ENCODE measurements around the gene ARF1.

Gene ARF1

DNA sequence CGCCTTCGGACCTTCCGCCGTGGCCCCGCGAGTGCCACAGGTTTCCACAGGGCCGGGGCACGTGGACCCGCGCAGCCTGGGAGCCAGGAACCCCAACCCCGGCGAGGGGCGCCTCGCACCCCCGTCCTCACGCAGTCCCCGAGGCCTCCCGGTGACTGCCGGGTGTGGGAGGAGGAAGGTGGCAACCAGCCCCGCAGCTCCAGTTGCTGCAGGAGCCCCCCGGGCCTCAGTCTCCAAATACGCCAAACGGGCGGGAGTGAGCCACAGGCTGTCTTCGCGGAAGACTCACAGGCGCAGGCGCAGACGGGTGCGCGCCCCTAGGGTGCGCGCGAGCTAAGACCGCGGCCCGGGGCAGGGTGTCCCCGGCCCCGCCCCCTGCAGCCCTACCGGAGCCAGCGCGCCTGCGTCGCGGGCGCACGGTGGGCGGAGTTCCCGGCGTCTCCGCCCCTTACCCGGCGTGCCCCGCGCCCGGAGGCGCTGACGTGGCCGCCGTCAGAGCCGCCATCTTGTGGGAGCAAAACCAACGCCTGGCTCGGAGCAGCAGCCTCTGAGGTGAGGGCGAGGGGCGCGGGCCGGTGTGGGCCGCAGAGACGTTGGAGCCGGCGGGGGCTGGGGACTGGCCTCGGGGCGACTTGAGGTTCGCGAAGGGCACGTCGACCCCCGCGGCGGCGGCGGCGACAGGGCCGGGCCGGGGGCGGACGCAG is at the start of gene ARF1:
Gene ARF1 (plus strand): TSS at position 495 of the 704 bp plus-strand sequence. CDS start 14,407 bp downstream, outside the sequence.
- Mint-ChIP-seq H3K27ac (peak within 1 kb of the TSS; percentile 99), H3K4me1 (peaks cover 61% of the 10 kb centered on the region), H3K36me3 (ENCODE audit: low read depth) (peaks cover 5% of the 10 kb centered on the region), H3K9me3 (no peaks in the 10 kb centered on the region), H3K4me3 (peak within 1 kb of the TSS; percentile 96), H3K27me3 (ENCODE audit: low read depth, poor library complexity) (no peaks in the 10 kb centered on the region)
- TF ChIP-seq, protein P1, sequence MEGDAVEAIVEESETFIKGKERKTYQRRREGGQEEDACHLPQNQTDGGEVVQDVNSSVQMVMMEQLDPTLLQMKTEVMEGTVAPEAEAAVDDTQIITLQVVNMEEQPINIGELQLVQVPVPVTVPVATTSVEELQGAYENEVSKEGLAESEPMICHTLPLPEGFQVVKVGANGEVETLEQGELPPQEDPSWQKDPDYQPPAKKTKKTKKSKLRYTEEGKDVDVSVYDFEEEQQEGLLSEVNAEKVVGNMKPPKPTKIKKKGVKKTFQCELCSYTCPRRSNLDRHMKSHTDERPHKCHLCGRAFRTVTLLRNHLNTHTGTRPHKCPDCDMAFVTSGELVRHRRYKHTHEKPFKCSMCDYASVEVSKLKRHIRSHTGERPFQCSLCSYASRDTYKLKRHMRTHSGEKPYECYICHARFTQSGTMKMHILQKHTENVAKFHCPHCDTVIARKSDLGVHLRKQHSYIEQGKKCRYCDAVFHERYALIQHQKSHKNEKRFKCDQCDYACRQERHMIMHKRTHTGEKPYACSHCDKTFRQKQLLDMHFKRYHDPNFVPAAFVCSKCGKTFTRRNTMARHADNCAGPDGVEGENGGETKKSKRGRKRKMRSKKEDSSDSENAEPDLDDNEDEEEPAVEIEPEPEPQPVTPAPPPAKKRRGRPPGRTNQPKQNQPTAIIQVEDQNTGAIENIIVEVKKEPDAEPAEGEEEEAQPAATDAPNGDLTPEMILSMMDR (IDR thresholded peaks at IDR 0.05), result no peak
- peak; percentile 95 for DNase-seq

DNA sequence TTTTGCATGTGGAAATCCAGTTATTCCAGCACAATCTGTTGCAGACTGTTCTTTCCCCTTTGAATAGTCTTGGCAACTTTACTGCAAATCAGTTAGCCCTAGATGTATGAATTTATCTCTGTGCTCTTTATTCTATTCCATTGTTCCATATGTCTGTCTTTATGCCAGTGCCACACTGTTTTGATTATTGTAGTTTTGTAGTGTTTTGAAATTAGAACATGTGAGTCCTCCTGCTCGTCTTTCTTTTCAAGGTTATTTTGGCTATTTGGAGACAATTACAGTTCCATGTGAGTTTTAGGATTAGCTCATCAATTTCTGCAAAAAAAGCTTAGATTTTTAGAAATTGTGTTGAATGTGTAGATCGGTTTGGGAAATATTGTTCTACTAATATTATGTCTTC is 49.1 kb upstream of the ARF1 start:
- Mint-ChIP-seq H3K27me3 (ENCODE audit: low read depth, poor library complexity) (peaks cover 46% of the 10 kb centered on the region), H3K4me1 (no peaks in the 10 kb centered on the region), H3K27ac (no peak overlapping the region), H3K4me3 (no peak overlapping the region), H3K9me3 (peaks cover 20% of the 10 kb centered on the region), H3K36me3 (ENCODE audit: low read depth) (peaks cover 6% of the 10 kb centered on the region)
- no peak for DNase-seq
- TF ChIP-seq, protein P1 (IDR thresholded peaks at IDR 0.05), result no peak

DNA sequence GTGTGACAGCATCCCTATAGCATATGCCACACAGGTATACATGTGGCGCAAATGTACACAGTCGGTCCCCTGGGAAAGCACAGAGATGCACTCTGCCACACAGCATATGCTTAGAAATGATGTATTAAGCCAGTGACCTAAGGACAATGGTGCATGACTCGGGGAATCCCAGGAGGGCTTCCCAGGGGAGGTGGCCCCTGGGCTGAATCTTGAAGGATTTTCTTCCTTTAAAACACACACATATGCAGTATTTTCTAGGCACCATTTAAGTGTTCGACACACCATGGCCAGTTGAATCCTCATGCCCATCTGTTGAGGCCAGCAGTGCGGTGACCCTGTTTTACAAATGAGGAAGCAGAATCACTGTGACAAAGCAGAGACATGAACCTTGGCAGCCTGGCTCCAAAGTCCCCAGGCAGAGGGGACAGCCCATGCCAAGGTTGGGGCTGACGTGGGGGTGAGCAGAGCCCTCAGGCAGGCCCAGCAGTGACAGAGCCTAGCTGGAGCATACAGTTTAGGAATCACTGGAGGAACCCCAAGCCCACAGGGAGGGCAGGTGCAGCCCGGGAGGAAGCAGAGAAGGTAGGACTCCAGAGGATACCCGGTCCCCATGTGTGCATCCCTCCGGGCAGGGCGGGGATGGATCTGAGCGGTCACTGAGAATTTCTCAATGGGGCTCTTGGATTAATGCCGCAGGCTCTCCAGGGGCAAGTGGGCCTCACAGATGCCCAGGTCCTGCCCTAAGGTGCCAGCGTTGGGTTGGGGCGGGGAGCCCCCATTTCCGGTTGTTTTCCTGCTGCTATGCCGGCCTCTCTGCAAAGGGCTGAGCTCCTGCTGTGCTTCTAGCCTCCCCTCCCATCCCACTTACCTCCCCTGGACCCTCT is 47.3 kb upstream of the ARF1 start:
- Mint-ChIP-seq H3K27me3 (ENCODE audit: low read depth, poor library complexity) (peaks cover 46% of the 10 kb centered on the region), H3K4me1 (no peaks in the 10 kb centered on the region), H3K36me3 (ENCODE audit: low read depth) (peaks cover 6% of the 10 kb centered on the region)

DNA sequence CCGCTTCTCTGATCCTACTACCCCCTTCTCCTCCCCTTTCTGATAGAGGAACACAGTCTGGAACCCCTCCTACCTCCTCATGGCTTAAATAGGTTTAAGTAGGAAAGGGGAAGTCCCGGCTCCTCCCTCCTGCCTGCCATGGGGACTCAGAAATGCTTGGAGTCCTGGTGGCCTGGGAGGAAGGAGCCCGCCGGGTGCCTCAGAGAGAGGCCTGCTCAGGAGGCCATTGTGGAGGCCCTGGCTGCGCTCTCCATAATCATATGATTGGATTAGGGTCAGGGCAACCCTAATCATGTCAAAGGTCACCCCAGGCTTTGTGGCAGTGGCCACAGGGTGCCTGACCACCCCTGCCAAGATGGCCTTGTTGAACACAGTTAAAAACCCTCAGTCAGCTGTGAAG is 46.7 kb upstream of the ARF1 start:
- Mint-ChIP-seq H3K27ac (no peak overlapping the region), H3K9me3 (peaks cover 20% of the 10 kb centered on the region), H3K4me1 (no peaks in the 10 kb centered on the region), H3K4me3 (no peak overlapping the region), H3K36me3 (ENCODE audit: low read depth) (peaks cover 6% of the 10 kb centered on the region), H3K27me3 (ENCODE audit: low read depth, poor library complexity) (peaks cover 41% of the 10 kb centered on the region)
- TF ChIP-seq, protein P1 (IDR thresholded peaks at IDR 0.05), result no peak
- no peak for DNase-seq

More for the DNA sequence above, 47.3 kb upstream of the ARF1 start:
- TF ChIP-seq, protein P1 (IDR thresholded peaks at IDR 0.05), result no peak
- Mint-ChIP-seq H3K4me3 (no peak overlapping the region), H3K9me3 (peaks cover 20% of the 10 kb centered on the region), H3K27ac (no peak overlapping the region)
- no peak for DNase-seq

- DNase-seq, result no peak
- H3K9me3 Mint-ChIP-seq, result peaks cover 20% of the 10 kb centered on the region
- TF ChIP-seq, protein P1 (IDR thresholded peaks at IDR 0.05), result no peak
- H3K4me3 Mint-ChIP-seq, result no peak overlapping the region
- H3K27me3 Mint-ChIP-seq (ENCODE audit: low read depth, poor library complexity), result peaks cover 38% of the 10 kb centered on the region
- H3K36me3 Mint-ChIP-seq (ENCODE audit: low read depth), result peaks cover 6% of the 10 kb centered on the region
- H3K4me1 Mint-ChIP-seq, result no peaks in the 10 kb centered on the region
- no peak overlapping the region for H3K27ac Mint-ChIP-seq
Measured at GRCh38 chr1:228036701-228037231, 45.7 kb upstream of the ARF1 start.

All from nephron progenitor cell (in vitro differentiated cells).